ENCODE data around the gene PASK. TPM values are rescaled to one million over a fixed set of nuclear protein-coding genes. Genes with fewer than 3 reads are reported as not detected.

Gene PASK
- polyA plus RNA-seq = 0.38 and 1.3 TPM in 2 replicates

DNA sequence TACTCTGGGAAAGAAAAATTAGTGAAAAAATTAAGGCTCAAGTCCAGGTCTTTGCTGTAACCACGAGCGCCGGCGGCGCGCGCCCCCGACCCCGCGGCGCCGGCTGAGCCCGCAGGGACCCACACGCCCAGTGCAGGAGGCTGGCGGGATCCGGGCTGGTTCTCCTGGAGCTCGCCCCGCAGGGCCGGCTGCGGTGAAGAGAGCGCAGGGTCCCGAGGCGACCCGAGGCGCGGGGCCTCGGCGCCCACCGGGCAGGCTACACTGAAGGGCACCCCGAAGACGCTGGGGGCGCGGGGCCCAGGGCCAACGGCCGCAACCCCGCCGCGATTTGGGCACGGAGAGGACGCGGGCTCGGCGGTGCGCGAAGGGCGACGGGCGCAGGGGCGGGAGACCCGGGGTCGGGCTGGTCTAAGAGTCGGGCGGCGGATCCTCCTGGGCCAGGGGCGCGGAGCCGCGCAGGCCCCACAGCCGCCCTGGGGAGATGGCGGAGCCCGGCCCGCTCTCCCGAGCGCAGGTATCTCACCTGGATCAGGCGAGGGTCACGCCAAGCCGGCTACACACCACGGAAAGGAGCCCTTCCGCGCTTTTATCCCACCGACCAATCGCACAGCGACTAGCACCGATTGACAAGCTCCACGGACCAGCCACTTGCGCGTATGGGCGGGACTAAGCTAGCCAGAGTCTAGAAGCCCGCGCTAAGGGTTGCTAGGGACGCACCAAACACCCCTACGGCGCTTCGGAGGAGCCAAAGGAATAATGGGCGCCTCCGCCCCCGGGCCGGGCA is at the start of gene PASK:
Gene PASK (minus strand): TSS at position 582 of the 784 bp plus-strand sequence. CDS start 6,440 bp downstream, outside the sequence.

DNA sequence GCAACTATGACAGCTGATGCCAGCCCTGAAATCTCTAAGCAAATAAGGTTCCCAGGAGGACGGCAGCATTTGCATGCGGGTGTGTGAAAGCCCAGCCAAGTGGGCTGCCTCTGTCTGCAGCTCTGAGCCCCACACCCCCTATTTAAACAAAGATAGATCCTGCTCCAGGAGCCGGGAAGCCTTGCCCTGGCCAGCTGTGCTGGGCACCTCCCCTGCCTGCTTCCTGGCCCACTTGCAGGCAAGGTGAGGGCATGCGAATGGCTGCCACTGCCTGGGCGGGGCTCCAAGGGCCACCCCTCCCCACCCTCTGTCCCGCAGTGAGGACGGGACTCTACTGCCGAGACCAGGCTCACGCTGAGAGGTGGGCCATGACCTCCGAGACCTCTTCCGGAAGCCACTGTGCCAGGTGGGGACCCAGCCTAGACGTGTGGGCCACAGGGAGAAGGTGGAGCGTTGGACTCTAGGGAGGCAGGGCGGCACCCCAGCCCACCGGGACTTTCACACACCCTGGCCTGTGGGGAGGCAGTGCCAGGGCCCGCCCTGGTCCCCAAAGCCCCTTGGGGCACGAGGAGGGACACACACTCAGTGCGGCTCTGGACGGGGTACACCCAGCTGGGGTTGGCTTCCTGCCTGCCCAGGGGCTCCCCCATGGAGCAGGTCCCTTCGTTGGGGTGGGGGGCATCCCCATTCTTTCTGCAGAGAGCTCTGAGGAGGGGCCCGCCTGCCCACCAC is 39.3 kb upstream of the PASK start, which contains the start of gene ANO7:
Gene ANO7 (plus strand): TSS at position 317 of the 732 bp plus-strand sequence. CDS start 1,387 bp downstream, outside the sequence.

DNA sequence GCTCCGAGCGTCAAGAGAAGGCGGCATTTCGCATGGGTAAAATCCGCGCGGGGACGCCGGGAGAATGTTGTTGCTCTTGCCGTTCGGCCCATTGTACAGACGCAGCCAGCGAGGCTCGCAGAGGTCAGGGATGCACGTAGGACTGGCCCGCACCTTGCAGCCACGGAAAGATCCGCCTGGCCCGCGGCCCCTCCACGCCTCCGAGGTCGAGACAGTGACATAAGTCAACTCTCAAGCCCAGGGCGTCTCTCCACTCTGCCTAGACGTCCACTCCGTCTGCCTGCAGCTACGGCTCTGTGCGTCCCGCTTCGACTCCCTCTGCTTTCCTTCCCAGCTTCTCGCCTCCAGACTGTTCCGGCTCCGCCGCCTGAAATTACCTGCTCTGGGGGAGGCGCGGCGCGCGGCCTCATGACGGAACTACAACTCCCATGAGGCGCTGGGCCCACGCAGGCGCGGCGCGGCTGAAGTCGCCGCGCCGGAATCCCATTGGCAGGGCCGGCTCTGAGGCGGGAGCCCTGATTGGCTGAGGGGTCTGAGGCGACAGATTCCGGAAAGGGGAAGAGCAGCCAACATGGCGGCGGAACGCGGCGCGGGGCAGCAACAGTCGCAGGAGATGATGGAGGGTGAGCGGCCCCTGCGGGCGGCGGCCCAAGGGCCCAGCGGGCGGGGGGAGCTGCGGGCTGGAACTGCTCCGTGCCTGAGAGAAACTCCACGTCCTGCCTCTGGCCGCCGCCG is 820 bp upstream of the PASK start, which contains the start of gene PPP1R7:
Gene PPP1R7 (plus strand): TSS at position 543 of the 735 bp plus-strand sequence. CDS start 29 bp downstream, at position 572.

DNA sequence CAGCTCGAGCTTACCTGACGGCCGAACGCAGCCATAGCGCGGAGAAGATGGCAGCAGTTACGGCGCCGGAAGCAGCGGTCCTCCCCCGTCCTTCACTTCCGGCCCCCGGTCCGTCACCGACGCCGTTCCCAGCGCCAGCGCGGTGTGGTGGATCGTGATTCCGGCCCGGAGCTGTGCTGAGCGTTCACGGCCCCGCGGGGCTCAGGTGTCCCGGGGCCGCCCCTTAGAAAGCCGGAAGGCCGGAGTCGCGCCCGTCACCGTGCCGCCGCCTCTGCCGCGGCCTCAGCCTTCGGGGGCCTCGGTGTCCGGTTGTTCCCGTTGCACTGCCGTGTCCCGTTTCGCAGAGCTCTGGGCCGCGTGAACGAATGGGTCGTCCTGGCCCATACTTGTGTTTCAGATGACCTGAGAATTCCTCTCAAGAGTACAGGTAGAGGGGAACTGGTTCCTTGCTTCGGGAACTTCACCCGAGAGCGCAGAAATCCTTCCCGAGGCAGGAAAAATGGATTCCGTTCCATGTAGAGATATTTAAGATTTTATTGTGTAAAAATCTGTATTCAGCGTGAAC is 47.0 kb downstream of the PASK start, which contains the start of gene MTERF4:
Gene MTERF4 (minus strand): TSS at position 49 of the 565 bp plus-strand sequence. CDS start 14 bp downstream, at position 35.

Other genes starting within 250 kb of the PASK start
- gene CROCC2, start 243.1 kb downstream of the PASK start, polyA plus RNA-seq = not detected in 2 replicates
- 0.66 and 2.8 TPM in 2 replicates for gene SNED1, start 150.9 kb downstream of the PASK start, polyA plus RNA-seq
- gene MTERF4, start 47.2 kb downstream of the PASK start, polyA plus RNA-seq = 27.1 and 31.8 TPM in 2 replicates
- gene PPP1R7, start 995 bp upstream of the PASK start, polyA plus RNA-seq = 79.9 and 119 TPM in 2 replicates
- gene ANO7, start 39.2 kb upstream of the PASK start, polyA plus RNA-seq = not detected in 2 replicates
- 222 and 282 TPM in 2 replicates for gene HDLBP, start 166.2 kb upstream of the PASK start, polyA plus RNA-seq
- gene SEPTIN2, start 166.5 kb upstream of the PASK start, polyA plus RNA-seq = 63.0 and 64.3 TPM in 2 replicates
- gene FARP2, start 206.8 kb upstream of the PASK start, polyA plus RNA-seq = 19.8 and 24.0 TPM in 2 replicates

All from Purkinje cell (primary cell).